Activated CD8-positive, alpha-beta memory T cell treated with anti-CD3 and anti-CD28 coated beads, Interleukin-2, amount 50 U/mL, for 48 hours (primary cell): ENCODE measurements around the gene OR5D18.
"Not testable (repeated sequence)": the region's sequence is repeated elsewhere in the genome, so short reads cannot be mapped to it uniquely, and the experiment has no call there.

Source experiments
- DNase-seq: peaks from one replicate; pipeline ENCODE4 v3.0.0-alpha.2; 2020

The OR5D18 gene

DNA sequence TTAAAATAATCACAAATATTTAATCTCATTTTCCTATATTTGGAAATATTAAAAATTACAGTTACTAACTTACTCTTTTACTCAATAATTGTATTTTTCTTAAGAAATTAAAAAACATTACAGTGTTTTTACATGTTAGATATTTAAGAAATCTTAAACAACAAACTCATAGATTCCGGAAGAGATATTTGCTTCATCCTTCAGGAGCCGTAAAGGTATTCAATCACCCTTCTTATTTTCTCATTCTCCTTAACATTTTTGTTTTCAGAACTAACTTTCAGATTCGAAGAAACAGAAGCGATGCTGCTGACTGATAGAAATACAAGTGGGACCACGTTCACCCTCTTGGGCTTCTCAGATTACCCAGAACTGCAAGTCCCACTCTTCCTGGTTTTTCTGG lies at the start of gene OR5D18:
Gene OR5D18, plus strand, starts transcription at position 301 of the 400 bp plus-strand sequence. Its CDS starts 0 bp downstream, at position 301.
- DNase-seq, result no peak

DNA sequence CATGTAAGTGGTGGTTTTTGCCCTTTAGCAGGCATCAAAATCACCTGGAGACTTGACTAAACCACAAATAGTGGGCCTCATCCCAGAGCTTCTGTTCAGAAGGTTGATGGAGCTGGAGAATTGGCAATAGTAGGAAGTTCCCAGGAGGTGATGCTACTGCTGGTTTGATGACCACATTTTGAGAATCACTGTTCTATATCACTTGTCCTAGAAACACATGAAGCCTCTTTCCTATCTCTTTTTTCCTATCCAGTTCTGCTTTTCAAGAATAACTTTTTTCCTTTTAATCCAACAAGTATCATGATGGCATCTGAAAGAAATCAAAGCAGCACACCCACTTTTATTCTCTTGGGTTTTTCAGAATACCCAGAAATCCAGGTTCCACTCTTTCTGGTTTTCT lies 46.3 kb upstream of the OR5D18 start, which contains the start of gene OR5D13:
Gene OR5D13, plus strand, starts transcription at position 301 of the 400 bp plus-strand sequence. Its CDS starts 0 bp downstream, at position 301.
- no peak for DNase-seq

GRCh38 chr11:55791606-55792005 lies 27.8 kb upstream of the OR5D18 start:
- DNase-seq, result no peak

DNA sequence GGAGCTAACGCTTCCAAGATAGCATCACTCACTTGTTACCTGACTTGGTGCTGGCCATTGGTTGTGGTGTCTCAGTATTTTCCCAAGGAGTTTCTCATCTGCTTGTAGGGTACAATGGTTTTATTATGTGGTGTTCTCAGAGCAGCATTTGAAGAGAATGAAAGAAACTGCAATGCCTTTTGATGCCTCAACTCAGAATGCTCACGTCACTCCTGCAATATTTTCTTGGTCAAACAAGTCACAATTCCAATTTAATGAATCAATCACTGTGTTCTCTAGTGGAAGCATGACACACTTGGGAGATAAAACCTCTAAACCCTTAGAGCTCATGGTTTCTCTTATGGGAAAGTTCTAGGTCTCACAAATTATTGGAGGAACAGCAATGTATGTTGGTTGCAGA lies 26.1 kb upstream of the OR5D18 start:
- no peak for DNase-seq

- no peak for DNase-seq
Observed at GRCh38 chr11:55795256-55795655, 24.2 kb upstream of the OR5D18 start, which contains the start of gene OR5D14. Gene OR5D14 (plus strand): TSS chr11:55795556. CDS start chr11:55795556, 0 bp downstream.

GRCh38 chr11:55806248-55806647 lies 13.2 kb upstream of the OR5D18 start:
- no peak for DNase-seq

DNA sequence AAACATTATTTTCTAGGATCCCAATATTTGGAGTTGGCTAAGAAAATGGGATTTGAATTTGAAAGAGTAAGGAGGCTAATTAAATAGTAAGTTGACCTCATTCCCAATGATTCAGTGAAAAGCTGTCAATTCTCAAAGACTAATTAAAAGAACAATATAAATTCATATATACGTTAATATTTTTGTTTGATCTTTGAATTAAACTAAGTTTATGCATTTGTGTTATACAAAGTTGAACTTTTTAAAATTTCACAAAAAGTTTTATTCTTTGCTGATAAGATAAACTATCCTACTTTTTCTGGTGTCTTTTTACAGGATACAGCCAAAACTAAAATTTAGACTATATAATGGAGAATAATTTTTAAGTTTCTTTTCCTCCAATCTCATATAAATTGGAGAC lies 8.4 kb upstream of the OR5D18 start, which contains the start of gene OR5L1:
Gene OR5L1, plus strand, starts transcription at position 301 of the 400 bp plus-strand sequence. CDS start 100 bp downstream, outside the sequence.
- no peak for DNase-seq

GRCh38 chr11:55826919-55827318 lies 7.5 kb downstream of the OR5D18 start, which contains the start of gene OR5L2:
Gene OR5L2 (plus strand): TSS chr11:55827219. CDS start chr11:55827219, 0 bp downstream.
- no peak for DNase-seq

GRCh38 chr11:55838452-55838851 lies 19.0 kb downstream of the OR5D18 start, which contains the start of gene OR5D16:
Gene OR5D16 (plus strand): TSS chr11:55838752. CDS start chr11:55838752, 0 bp downstream.
- no peak for DNase-seq

- DNase-seq, result no peak
Observed at GRCh38 chr11:55847453-55847852, 28.0 kb downstream of the OR5D18 start.

DNA sequence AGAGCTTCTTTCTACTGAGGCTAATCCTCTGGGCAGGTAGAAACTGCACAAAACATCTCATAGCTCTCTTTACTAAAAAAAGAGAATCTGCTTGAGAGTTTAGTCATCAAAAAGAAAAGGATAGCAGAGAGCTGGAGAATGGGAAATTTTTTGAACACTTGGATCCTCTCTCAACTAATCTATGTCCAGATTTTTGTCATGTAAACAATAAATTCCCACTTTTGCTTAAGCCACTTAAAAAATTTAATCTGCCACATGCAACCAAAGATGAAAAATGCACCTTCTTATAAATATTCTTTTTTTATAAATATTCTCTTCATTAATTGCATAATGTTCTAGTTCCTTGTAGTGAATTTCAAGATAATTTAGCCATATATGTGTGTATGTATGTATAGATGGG lies 29.6 kb downstream of the OR5D18 start:
- DNase-seq, result no peak

- no peak for DNase-seq
Observed at GRCh38 chr11:55852141-55852540, 32.7 kb downstream of the OR5D18 start.

DNA sequence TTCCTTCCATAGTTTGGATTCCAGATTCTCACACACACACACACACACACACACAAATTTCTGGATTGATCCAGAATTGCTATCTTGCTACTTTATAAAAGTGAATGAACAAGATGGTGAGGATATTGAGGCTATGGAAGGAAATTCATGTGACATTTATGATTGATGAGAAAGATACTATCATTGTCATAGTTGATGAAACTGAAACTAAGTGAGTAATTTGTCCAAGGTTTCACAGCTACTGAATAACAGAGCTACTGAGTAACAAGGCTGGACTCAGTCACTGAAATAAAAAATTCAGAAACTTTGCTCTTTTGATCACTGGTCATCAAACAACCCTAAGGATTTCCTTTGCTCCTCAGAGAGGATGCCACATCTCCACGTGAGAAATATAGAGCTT lies 35.3 kb downstream of the OR5D18 start:
- DNase-seq, result no peak

DNA sequence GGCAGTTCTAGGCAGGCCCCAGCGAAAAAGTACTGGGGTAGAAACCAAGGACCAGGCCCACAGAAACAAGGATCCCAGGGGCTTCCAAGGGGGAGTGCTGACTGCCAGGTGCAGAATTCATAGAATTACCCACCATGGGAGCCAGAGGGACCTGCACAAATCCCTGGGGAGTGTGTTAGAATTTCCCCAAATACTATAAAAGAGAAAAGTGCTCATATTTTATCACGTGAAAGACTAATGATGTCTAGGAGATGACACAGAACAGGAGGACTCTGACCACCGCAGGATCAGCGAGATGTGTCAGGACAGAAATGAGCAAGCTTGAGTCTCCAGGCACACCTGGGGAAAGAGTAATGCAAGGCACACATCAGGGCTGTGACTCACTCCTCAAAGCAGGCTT lies 47.9 kb downstream of the OR5D18 start:
- DNase-seq, result not testable (repeated sequence)
